HCT116 (cell line): ENCODE data around the gene MYLK. TPM values are rescaled to one million over a fixed set of nuclear protein-coding genes. Genes with fewer than 3 reads are reported as not detected.

Experiments used
- ATAC-seq: fragments of 200-7000 bp; cut with Tn5 transposase; 2 replicates; pipeline ENCODE4 v1.9.1; 2020; ENCODE audit warnings: mild to moderate bottlenecking, moderate library complexity
- BruUV-seq: library from RNA; stranded (reverse); fragments of 400-500 nt; replicated peaks from 2 replicates; lab custom pipeline; 2021; lab: Mats Ljungman, UMichigan
- CTCF ChIA-PET: fragments of 300-600 bp; sonication (Branson Sonifier 250); formaldehyde crosslinking; loops from one replicate; lab custom pipeline; 2021; ENCODE audit warnings: antibody characterized with exemption; lab: Charles Lee
- POLR2A ChIA-PET: fragments of 300-600, 350-600 bp; sonication (Branson Sonifier 250); formaldehyde crosslinking; loops from one replicate; lab custom pipeline; 2021; ENCODE audit warnings: antibody characterized with exemption; lab: Charles Lee
- RAD21 ChIA-PET, 2 experiments: fragments of 300-600 bp; sonication (Branson Sonifier 250); formaldehyde crosslinking; loops; one replicate each; lab custom pipeline; 2023; ENCODE audit warnings: low total read pairs in 2 of 2; ENCODE audit not compliant: uncharacterized antibody in 2 of 2, unreplicated experiment in 2 of 2, low non-redundant PET in 1 of 2; lab: Charles Lee
- DNase-seq: peaks from one replicate; pipeline ENCODE4 v3.0.0-alpha.2; 2010; ENCODE audit warnings: low read depth, low spot score
- H2AFZ ChIP-seq: fragments of 200-600 bp; shearing (Covaris generic), sonication (generic); 2 replicates; pipeline ENCODE4 v1.6.1; 2017; ENCODE audit warnings: low read depth, mixed run types, mixed read lengths, antibody characterized with exemption, low read length; ENCODE audit not compliant: poor library complexity, severe bottlenecking
- H3K27ac ChIP-seq: 2 replicates; pipeline ENCODE4 v1.5.1; 2012; ENCODE audit warnings: low read depth, low read length
- H3K27me3 ChIP-seq: fragments of 200-600 bp; sonication (generic); 2 replicates; pipeline ENCODE4 v1.6.1; 2016; ENCODE audit warnings: mixed run types, low read length, mixed read lengths; ENCODE audit not compliant: insufficient read depth
- H3K36me3 ChIP-seq, 2 experiments: fragments of 200-500 bp in 1 of 2; fragments of 200-600 bp in 1 of 2; sonication (Bioruptor generic) in 1 of 2; sonication (generic) in 1 of 2; 2 replicates each; pipeline versions ENCODE4 v1.5.1 to v1.6.1; 2014 to 2016; ENCODE audit warnings: low read length in 2 of 2, inconsistent platforms in 1 of 2, mixed read lengths in 1 of 2, mixed run types in 1 of 2; ENCODE audit not compliant: insufficient read depth in 2 of 2, control insufficient read depth in 1 of 2
- H3K4me1 ChIP-seq, 2 experiments: fragments of 200-600 bp in 1 of 2; sonication (generic) in 1 of 2; 2 replicates each; pipeline versions ENCODE4 v1.5.1 to v1.6.1; 2012 to 2017; ENCODE audit warnings: low read length in 2 of 2, inconsistent platforms in 1 of 2, mild to moderate bottlenecking in 1 of 2, mixed read lengths in 1 of 2, mixed run types in 1 of 2, moderate library complexity in 1 of 2; ENCODE audit not compliant: insufficient read depth in 2 of 2, control insufficient read depth in 1 of 2
- H3K4me2 ChIP-seq: fragments of 200-600 bp; sonication (generic); 2 replicates; pipeline ENCODE4 v1.6.1; 2017; ENCODE audit warnings: mixed run types, low read length, mixed read lengths
- H3K4me3 ChIP-seq, 2 experiments: fragments of 200-600 bp in 1 of 2; sonication (generic) in 1 of 2; replicated peaks in 1 of 2; 2 replicates each; pipeline ENCODE4 v1.5.1; 2011 to 2016; ENCODE audit warnings: low read length in 2 of 2, control low read depth in 1 of 2, low read depth in 1 of 2, mild to moderate bottlenecking in 1 of 2, mixed read lengths in 1 of 2, mixed run types in 1 of 2
- H3K79me2 ChIP-seq: fragments of 200-600 bp; sonication (generic); 2 replicates; pipeline ENCODE4 v1.6.1; 2017; ENCODE audit warnings: mild to moderate bottlenecking, mixed run types, low read length, moderate library complexity, mixed read lengths; ENCODE audit not compliant: insufficient read depth
- H3K9ac ChIP-seq: fragments of 200-600 bp; sonication (generic); 2 replicates; pipeline ENCODE4 v1.6.1; 2016; ENCODE audit warnings: low read length, mixed read lengths
- H3K9me2 ChIP-seq: fragments of 200-600 bp; sonication (generic), shearing (Covaris generic); 2 replicates; pipeline ENCODE4 v1.6.1; 2017; ENCODE audit warnings: mixed run types, mild to moderate bottlenecking, moderate library complexity; ENCODE audit not compliant: insufficient read depth
- H3K9me3 ChIP-seq, 2 experiments: fragments of 200-500 bp in 1 of 2; fragments of 200-600 bp in 1 of 2; sonication (Bioruptor generic) in 1 of 2; sonication (generic) in 1 of 2; 2 replicates each; pipeline ENCODE4 v1.6.1; 2014 to 2017; ENCODE audit warnings: low read length in 2 of 2, mixed read lengths in 2 of 2, inconsistent platforms in 1 of 2, low read depth in 1 of 2, mild to moderate bottlenecking in 1 of 2, mixed run types in 1 of 2, moderate library complexity in 1 of 2; ENCODE audit not compliant: control insufficient read depth in 1 of 2, insufficient read depth in 1 of 2
- H4K20me1 ChIP-seq: fragments of 200-600 bp; sonication (generic), shearing (Covaris generic); 2 replicates; pipeline ENCODE4 v1.6.1; 2017; ENCODE audit warnings: mixed run types, mild to moderate bottlenecking, moderate library complexity; ENCODE audit not compliant: insufficient read depth
- CBX3 ChIP-seq: IDR thresholded peaks from 2 replicates; pipeline ENCODE4 v1.6.1; 2012; ENCODE audit warnings: low read depth
- CEBPB ChIP-seq: IDR thresholded peaks from 2 replicates; pipeline ENCODE4 v1.6.1; 2012; ENCODE audit warnings: low read depth
- CTCF ChIP-seq, 3 experiments: fragments of 200-600 bp in 1 of 3; sonication (generic) in 1 of 3; IDR thresholded peaks in 2 of 3; conservative IDR thresholded peaks in 1 of 3; 2 replicates each; pipeline ENCODE4 v1.5.1; 2012 to 2017; ENCODE audit warnings: low read depth in 2 of 3, low read length in 2 of 3, antibody characterized with exemption in 1 of 3, borderline replicate concordance in 1 of 3, control low read depth in 1 of 3, mild to moderate bottlenecking in 1 of 3, mixed read lengths in 1 of 3, mixed run types in 1 of 3, moderate library complexity in 1 of 3; ENCODE audit not compliant: insufficient read depth in 1 of 3
- EGR1 ChIP-seq: IDR thresholded peaks from 2 replicates; pipeline ENCODE4 v1.6.1; 2012; ENCODE audit warnings: low read depth
- ELF1 ChIP-seq: IDR thresholded peaks from 2 replicates; pipeline ENCODE4 v1.6.1; 2012; ENCODE audit warnings: low read depth, borderline replicate concordance
- EZH2 ChIP-seq: fragments of 200-600 bp; sonication (generic); IDR thresholded peaks from 2 replicates; pipeline ENCODE4 v1.6.1; 2017; ENCODE audit warnings: antibody characterized with exemption, mixed run types
- RAD21 ChIP-seq: IDR thresholded peaks from 2 replicates; pipeline ENCODE4 v1.6.1; 2012; ENCODE audit warnings: low read depth, mild to moderate bottlenecking
- SRF ChIP-seq: IDR thresholded peaks from 2 replicates; pipeline ENCODE4 v1.6.1; 2012; ENCODE audit warnings: low read depth
- TCF7L2 ChIP-seq: IDR thresholded peaks from 2 replicates; pipeline ENCODE4 v1.7.0; 2011; ENCODE audit warnings: borderline replicate concordance, inconsistent platforms; ENCODE audit not compliant: insufficient read depth, insufficient read length; ENCODE audit errors: extremely low read depth
- ZFX ChIP-seq: fragments of 450-650 bp; IDR thresholded peaks from 2 replicates; pipeline ENCODE4 v1.6.1; 2017
- ZNF274 ChIP-seq: fragments of 200-500 bp; sonication (Bioruptor generic); IDR thresholded peaks from 2 replicates; pipeline ENCODE4 v1.6.1; 2014; ENCODE audit warnings: mild to moderate bottlenecking, low read depth, low read length, inconsistent platforms
- intact Hi-C: fragments of 100-400 bp; cut with micrococcal nuclease; formaldehyde crosslinking; loops from 2 replicates; pipeline ENCODE4 v1.10.0; 2022
- total RNA-seq: library from RNA; stranded (reverse); gene quantifications from one replicate; pipeline ENCODE4 v1.2.1, GENCODE V29; 2021; ENCODE audit not compliant: unreplicated experiment
- TF ChIP-seq, protein P1 (sequence below): IDR thresholded peaks from 2 replicates; pipeline ENCODE4 v1.6.1; 2012
- TF ChIP-seq, protein P2 (sequence below): IDR thresholded peaks from 2 replicates; pipeline ENCODE4 v1.6.1; 2011; ENCODE audit warnings: mild to moderate bottlenecking, low read length, moderate library complexity; ENCODE audit not compliant: insufficient replicate concordance; ENCODE audit errors: extremely low read depth

MYLK gene
- total RNA-seq, 1 experiment from 2014 or later: 3.8 TPM

DNA sequence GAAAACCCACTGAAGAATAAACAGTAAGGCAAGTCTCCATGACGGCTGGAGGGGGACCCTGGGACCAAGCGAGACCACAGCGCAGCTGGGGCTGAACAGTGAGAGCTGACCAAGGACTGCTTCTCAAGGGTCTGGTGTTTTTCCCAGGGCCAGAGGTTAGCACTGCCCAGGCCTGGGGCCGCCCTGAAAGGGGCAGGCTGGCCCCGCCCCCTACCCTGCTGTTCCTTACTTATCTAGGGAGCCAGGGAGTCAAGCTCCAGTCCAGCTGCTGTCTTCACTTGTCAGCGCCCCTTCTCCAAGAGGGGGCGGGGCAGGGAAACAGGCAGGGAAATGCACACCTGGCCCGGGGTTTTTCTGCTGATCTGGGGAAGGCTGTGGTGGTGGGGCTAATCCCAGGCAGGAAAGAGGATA, 247.7 kb downstream of the MYLK start:
- TF ChIP-seq ZNF274 (no peak), TCF7L2 (no peak), ELF1 (no peak), ZFX (no peak), RAD21 (no peak), EZH2 (no peak), CTCF (IDR thresholded peaks at IDR 0.05 in 2 of 3, conservative IDR thresholded peaks at IDR 0.05 in 1 of 3; ENCODE audit: borderline replicate concordance in 1 of 3, insufficient read depth in 1 of 3, low read depth in 2 of 3, low read length in 2 of 3) (no peak), SRF (no peak), CEBPB (no peak), EGR1 (no peak), CBX3 (no peak)
- TF ChIP-seq, protein P1, sequence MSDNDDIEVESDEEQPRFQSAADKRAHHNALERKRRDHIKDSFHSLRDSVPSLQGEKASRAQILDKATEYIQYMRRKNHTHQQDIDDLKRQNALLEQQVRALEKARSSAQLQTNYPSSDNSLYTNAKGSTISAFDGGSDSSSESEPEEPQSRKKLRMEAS: no peak
- TF ChIP-seq, protein P2, sequence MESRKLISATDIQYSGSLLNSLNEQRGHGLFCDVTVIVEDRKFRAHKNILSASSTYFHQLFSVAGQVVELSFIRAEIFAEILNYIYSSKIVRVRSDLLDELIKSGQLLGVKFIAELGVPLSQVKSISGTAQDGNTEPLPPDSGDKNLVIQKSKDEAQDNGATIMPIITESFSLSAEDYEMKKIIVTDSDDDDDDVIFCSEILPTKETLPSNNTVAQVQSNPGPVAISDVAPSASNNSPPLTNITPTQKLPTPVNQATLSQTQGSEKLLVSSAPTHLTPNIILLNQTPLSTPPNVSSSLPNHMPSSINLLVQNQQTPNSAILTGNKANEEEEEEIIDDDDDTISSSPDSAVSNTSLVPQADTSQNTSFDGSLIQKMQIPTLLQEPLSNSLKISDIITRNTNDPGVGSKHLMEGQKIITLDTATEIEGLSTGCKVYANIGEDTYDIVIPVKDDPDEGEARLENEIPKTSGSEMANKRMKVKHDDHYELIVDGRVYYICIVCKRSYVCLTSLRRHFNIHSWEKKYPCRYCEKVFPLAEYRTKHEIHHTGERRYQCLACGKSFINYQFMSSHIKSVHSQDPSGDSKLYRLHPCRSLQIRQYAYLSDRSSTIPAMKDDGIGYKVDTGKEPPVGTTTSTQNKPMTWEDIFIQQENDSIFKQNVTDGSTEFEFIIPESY: no peak
- TF ChIP-seq, all 23 proteins: peak for 0
- Histone ChIP-seq H3K4me2 (no peak overlapping the region), H3K36me3 (no peaks in the 10 kb centered on the region), H3K9me2 (no peaks in the 10 kb centered on the region), H3K79me2 (no peaks in the 10 kb centered on the region), H3K4me3 (no peak overlapping the region), H4K20me1 (no peaks in the 10 kb centered on the region), H3K4me1 (peaks cover 0 to 12% of the 10 kb centered on the region in 2 experiments; a peak in 2 of 4 replicates), H3K9me3 (no peaks in the 10 kb centered on the region), H3K27ac (no peak overlapping the region), H3K27me3 (no peaks in the 10 kb centered on the region), H2AFZ (no peak overlapping the region), H3K9ac (no peak overlapping the region)
- ATAC-seq (peak; percentile 83), DNase-seq (no peak)
- intact Hi-C loops: no loop called here
- no TSS peak for BruUV-seq
- ChIA-PET CTCF (no interaction called here), POLR2A (no interaction called here), RAD21 (no interaction called here)
